CD4-positive, alpha-beta T cell treated with Interleukin-15 for 4 hours (primary cell): ENCODE measurements around the gene CFAP61.
"Not testable (repeated sequence)": the region's sequence is repeated elsewhere in the genome, so short reads cannot be mapped to it uniquely, and the experiment has no call there.

Experiments used
- DNase-seq: peaks from one replicate; pipeline ENCODE4 v3.0.0-alpha.2; 2020; ENCODE audit warnings: low spot score

The CFAP61 gene

DNA sequence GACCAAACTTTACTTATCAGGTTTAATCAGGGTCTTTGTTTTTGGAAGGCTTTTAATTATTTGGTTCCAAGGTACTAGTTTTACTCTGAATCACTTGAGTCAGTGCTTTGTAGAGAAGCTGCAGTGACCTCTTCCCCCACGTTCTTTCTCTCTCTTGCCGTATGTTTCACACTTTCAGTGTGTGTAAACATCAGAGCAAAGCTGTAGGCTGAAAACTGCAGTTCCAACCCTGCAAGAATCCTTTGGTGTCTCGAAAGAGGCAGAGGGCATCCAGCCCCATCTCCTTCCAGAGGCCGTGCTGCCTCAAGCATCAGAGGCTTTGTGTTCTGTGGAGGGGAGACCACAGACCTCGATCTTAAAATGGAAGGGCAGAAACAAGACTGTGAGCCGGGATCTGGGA, 42.1 kb downstream of the CFAP61 start:
- no peak for DNase-seq

DNA sequence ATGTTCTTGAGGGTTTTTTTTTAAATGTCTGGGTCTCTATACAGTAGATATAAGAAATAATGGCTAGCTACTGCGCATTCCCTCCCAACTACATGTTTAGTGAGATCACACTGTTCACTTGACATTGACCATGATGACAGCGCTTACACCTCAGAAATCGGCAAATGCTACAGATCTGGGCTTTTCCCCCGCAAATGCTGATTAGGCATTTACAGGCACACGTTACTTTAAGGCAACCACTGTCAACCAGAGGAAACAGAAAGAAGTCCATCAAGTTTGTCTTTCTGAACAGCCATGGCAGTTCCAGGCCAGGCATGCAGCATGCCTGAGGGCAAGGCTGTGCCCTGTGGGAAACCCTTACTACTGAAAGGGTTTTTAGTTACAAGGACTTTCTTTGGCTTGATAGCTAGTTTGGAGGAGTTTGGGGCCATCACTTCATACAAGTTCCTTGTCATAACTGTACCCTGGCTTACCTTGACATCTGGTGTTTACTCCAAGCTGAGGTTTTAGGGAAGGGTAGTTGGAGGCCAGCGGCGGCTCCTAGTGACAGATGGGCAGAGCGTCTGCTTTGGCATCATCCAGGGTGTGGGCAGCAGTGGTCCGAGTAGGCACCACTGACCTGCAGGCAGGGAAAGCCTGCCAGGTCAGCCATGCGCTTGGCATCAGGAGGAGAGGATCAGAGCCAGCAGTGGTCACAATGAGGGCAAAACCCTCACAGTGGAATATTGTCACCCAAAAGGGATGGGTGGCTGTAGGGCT, 43.0 kb downstream of the CFAP61 start:
- DNase-seq, result no peak

DNA sequence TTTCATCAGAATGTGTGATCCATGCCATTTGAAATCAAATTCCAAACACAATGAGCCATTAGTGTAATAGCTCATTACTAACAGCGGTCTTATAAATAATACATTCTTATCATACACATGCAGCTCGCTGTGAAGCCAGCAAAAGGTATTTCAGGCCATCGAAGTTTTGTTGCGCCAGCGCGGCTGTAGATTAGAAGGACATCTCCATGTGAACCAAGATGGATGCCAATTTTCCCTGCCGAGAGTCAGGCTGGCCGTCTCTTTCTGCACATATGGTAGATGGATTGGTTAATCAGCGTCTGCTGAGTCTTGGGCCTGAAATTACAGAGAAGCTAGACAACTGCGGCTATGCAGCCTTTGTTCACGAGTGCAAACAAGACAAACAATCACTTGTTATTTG, 44.1 kb downstream of the CFAP61 start:
- DNase-seq, result no peak

- DNase-seq, result no peak
Observed at GRCh38 chr20:20100881-20101280, 48.5 kb downstream of the CFAP61 start.

- DNase-seq, result no peak
Observed at GRCh38 chr20:20102163-20102562, 49.8 kb downstream of the CFAP61 start.

DNA sequence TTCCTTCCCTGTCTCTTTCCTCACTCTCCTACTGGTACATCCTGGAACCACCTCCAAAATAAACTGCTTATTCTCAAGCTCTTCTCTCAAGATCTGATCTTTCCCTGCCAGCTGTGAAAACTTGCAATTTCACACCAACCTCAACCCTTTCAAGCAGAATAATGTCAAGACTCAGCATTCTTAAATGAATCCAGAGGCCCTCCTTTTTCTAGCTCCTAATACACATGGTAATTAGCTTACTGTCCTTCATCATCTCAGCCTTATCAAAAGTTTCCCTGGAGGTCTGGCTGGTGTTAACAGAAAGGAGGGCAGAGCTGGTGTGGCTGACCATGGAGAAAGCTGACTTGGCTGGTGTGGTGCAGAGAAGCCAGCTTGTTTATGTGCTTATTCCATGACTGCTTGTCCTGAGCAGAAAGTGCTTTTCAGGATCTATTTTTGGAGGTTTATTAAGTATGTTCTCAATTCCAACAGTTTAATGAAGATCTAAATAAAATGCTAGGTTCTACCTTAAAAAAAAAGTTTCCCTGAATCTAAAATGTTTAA, 50.5 kb downstream of the CFAP61 start:
- no peak for DNase-seq

- no peak for DNase-seq
Observed at GRCh38 chr20:20103486-20103885, 51.2 kb downstream of the CFAP61 start.

DNA sequence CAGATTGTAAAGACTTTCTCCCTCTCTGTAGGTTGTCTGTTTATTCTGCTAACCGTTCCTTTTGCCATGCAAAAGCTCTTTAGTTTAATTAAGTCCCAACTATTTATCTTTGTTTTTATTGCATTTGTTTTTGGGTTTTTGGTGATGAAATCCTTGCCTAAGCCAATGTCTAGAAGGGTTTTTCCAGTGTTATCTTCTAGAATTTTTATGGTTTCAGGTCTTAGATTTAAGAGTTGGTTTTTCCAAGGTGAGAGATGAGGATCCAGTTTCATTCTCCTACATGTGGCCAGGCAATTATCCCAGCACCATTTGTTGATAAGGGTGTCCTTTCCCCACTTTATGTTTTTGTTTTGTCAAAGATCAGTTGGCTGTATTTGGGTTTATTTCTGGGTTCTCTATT, 70.9 kb downstream of the CFAP61 start:
- not testable (repeated sequence) for DNase-seq

DNA sequence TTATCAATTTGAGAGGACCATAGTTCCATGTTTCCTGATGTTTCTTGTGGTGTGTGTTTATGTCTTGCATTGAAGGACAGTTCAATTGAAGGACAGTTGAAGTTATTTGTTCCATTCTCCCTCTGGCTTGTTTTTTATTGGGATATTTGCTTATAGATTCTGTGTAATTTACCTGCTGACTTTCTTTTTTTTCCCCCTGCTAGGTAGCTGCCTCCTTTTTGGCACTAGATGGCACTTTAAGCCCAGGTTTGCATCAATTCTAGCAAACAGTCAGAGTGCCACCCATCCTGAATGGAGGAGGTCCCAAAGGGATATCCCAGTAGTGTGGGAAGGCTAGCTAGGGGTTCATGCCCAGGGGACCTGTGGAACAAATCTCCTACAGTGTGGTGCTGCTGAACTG, 78.1 kb downstream of the CFAP61 start:
- DNase-seq, result no peak

GRCh38 chr20:20134941-20135575, 82.7 kb downstream of the CFAP61 start:
- no peak for DNase-seq

- DNase-seq, result no peak
Observed at GRCh38 chr20:20136313-20136712, 84.0 kb downstream of the CFAP61 start.

DNA sequence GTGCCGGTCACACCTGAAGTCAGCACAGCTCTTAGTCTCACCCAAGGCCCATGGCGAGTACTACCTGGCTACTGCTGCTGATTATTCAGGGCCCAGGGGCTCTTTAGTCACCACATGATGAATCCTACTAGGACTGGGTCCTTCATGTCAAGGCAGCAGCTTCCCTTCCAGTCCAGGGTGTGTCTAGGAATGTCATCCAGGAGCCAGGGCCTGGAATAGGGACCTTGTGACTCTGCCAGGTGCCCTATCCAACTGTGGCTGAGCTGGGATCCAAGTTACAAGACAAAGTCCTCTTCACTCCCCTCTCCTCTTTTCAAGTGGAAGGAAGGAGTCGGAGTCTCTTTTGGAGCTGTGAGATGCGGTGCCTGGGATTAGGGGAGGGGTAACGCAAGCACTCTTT, 85.5 kb downstream of the CFAP61 start:
- DNase-seq, result no peak

GRCh38 chr20:20138301-20139064, 86.2 kb downstream of the CFAP61 start:
- no peak for DNase-seq

DNA sequence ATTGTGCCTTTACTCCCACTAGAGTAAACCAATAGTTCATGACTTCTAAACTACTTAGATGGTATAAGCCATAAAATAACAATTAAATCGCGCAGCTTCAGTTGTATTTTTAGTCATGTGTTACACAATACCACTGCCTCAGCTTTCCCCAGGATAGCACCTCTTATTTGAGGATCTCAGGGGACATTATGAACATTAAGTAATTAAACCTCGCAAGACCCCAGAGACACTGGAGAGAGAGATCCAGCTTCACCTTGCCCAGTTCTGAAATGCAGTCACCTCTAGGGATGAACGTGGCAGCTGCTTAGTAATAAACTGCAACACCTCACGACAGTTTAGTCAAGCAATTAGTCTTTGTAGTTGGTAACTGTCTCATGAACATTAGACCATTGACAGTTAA, 87.1 kb downstream of the CFAP61 start:
- DNase-seq, result no peak

DNA sequence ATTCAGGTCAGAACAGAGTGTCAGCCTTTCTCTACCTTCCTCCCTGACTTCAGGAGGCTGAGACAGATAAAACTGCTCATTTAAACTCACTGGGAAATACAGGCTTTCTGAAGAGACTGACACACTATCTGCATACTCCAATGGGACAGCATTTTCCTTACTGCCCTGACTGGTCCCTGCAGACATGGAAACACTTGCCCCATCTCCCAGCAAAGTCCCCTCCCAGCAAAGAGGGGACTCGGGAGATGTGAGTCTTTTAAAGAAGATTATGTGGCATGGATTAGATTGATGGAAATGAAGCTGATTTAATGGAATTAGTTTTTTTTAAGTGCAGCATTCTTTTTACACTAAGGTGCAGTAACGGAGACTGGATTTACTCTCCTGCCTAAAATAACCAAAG, 90.8 kb downstream of the CFAP61 start:
- DNase-seq, result no peak

GRCh38 chr20:20143646-20144045, 91.3 kb downstream of the CFAP61 start:
- no peak for DNase-seq

DNA sequence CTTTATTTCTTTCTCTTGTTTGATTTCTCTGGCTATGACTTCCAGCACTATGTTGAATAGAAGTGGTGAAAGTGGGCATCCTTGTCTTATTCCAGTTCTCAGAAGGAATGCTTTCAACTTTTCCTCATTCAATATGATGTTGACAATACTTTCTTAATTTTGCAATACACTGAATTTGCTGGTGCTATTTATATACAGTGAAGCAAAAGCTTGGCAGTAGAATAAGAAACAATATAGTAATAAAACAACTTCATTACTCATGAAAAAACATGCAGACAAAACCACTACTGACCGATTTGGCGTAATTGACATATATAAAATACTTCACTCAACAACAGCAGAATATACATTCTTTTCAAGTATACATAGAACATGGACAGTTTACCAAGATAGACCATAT, 96.4 kb downstream of the CFAP61 start:
- DNase-seq, result no peak

- no peak for DNase-seq
Observed at GRCh38 chr20:20150241-20150640, 97.9 kb downstream of the CFAP61 start.

DNA sequence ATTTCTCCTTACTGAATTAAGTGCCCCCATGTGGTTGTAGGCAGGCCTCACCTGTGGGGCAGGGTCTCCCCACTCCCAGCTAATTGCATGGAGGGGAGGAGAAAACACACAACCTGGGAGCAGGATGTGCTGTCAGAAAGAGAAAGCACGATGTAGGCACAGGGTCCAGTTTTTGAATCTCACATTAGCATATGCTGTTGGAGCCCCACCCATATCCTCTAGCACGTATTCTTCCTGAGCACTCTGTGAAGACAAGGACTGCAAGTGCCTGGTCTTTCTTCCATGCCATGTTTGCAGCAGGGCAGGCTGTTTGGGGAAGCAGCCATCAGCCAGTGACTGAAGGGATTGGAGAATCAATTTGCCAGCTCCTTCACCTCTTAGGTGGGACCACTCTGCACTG, 108.2 kb downstream of the CFAP61 start:
- DNase-seq, result no peak

DNA sequence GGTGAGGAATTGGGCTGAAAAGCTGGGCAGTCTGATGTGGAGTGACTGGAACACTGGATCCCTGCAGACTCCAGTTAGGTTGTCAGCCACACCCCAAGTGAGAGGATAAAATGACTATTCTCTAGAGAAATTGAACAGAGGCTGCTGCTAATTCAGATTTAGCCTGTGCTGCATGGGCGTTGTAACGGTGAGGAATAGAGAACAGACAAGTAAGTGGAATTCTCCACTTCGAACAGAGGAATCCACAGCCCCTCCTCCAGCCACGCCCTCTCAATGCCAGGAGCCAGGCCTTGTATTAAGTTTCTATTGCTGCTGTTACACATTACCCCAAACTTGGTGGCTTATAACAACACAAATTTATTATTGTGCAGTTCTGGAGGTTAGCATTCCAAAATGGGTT, 109.3 kb downstream of the CFAP61 start:
- DNase-seq, result no peak

DNA sequence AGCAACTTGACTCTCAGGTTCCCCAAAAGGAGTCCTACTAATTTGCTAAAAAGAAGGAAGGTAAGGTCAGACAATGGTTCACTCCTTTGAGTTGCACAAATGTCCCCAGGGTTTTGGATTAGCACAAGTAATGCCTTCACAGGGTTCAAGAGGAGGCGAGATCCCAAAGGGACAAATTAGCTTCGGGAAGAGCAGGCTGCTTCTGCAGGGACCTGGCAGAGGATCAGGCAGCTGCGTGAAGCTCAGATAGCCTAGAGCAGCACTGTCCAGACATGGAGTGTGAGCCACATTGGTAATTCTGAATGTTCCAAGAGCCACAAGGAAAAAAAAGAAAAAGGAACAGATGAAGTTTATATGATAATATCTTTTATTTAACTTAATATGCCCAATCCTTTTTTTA, 115.4 kb downstream of the CFAP61 start:
- no peak for DNase-seq

DNA sequence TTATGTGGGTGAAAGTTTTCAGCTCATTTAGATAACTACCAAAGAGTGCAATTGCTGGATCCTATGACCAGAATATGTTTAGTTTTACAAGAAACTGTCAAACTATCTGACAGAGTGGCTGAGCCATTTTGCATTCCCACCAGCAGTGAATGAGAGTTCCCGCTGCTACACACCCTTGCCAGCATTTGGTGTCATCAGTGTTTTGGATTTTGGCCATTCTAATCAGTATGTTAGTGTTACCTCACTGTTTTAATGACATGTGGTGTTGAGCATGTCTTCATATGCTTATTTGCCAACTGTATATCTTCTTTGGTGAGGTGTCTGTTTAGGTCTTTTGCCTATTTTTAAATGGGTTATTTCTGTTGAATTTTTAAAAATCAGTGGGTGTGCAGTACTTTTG, 120.9 kb downstream of the CFAP61 start:
- DNase-seq, result no peak
